GM18498 (cell line): ENCODE measurements around the gene TNFRSF8.
"Not testable (repeated sequence)": the region's sequence is repeated elsewhere in the genome, so short reads cannot be mapped to it uniquely, and the experiment has no call there.

Experiments
- ATAC-seq: cut with Tn5 transposase; IDR thresholded peaks from one replicate; pipeline ENCODE4 v1.9.1; 2021; ENCODE audit warnings: mild to moderate bottlenecking, moderate library complexity; ENCODE audit not compliant: unreplicated experiment

The TNFRSF8 gene

GRCh38 chr1:12083766-12084165 is 20.7 kb downstream of the TNFRSF8 start:
- no peak for ATAC-seq

GRCh38 chr1:12085643-12086260 is 22.6 kb downstream of the TNFRSF8 start:
- ATAC-seq: no peak

- ATAC-seq: peak; percentile 57
Observed at GRCh38 chr1:12087797-12088314, 24.8 kb downstream of the TNFRSF8 start.

DNA sequence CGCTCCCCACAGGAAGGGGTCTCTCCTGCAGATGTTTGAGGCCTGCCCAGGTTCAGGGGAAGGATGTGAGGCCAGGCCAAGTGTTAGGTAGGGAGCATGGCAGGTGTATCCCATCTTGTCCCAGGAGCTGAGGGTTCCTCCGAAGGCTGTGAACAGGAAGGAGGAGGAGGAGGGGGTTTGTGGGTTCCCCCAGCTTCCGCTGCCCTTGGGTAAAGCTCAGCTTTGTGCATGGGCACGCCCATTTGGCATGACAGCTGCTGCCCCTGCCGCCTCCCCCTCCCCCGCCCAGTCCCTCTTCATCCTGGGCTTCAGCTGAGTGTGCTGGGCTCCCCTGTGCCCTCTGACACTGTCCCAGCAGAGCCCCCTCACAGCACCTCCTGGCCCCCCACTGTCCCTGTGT is 25.5 kb downstream of the TNFRSF8 start:
- ATAC-seq: no peak

DNA sequence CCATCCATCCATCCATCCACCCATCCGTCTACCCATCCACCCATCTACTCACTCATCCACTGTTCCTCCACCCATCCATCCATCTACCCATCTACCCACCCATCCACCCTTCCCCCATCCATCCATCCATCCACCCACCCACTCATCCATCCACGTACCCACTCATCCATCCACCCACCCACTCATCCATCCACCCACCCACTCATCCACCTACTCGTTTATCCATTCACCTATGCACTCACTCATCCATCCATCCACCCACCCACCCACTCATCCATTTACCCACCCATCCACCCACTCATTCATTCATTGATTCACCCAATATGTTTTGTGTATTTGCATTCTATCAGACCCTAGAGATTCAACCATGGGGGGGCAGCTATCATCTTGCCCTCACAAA is 27.2 kb downstream of the TNFRSF8 start:
- ATAC-seq: no peak

GRCh38 chr1:12091191-12091590 is 28.1 kb downstream of the TNFRSF8 start:
- no peak for ATAC-seq

DNA sequence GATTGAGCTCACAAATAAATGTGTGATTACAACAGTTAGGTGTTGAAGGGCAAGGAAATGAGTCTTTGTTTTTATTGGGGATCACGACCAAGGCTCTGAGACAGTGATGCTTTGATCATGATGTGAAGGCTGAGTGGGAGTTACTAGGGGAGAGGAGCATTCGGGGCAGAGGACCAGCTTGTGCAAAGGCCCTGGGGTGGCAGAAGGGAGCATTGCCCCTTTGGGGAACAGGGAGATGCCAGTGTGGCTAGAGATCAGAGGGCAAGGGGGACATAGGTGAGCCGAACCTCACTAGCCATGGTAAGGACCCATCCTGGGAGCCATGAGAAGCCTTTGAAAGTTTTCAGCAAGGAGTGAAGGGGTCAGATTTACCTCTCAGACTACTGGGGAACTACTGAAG is 31.1 kb downstream of the TNFRSF8 start:
- ATAC-seq: no peak

GRCh38 chr1:12095452-12096263 is 32.6 kb downstream of the TNFRSF8 start:
- no peak for ATAC-seq

- ATAC-seq: no peak
Observed at GRCh38 chr1:12096615-12097014, 33.5 kb downstream of the TNFRSF8 start.

GRCh38 chr1:12097321-12097720 is 34.2 kb downstream of the TNFRSF8 start:
- ATAC-seq: no peak

DNA sequence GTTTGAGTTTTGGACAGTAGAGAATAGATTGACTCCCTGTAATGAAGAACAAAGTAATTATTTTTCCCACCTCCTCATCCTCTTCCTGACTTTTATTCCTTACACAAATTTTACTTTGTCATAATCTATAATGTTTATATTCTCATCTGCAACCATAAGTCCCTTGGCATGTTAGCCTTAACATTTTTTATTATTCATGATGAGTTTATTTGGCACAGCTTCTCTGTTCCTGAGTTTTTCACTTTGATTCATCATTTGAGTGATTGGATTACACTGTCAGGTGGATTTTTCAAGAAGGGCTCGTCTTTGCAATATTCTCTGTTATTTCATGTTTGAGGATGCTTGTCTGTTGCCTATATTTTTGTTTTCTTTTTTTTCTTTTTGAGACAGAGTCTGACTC is 35.7 kb downstream of the TNFRSF8 start:
- ATAC-seq: no peak

GRCh38 chr1:12099610-12100009 is 36.5 kb downstream of the TNFRSF8 start:
- ATAC-seq: no peak

DNA sequence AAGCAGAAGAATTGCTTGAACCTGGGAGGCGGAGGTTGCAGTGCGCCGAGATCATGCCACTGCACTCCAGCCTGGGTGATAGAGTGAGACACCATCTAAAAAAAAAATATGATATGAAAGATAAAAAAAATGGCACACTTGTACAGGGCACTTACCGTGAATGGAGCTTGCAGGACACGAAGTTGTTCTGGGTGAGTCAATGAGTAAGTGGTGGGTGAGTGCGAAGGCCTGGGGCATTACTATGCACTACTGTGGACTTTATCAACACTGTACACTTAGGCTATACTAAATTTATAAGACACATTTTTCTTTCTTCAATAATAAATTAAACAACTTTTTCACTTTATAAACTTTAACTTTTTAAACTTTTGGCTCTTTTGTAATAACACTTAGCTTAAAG is 37.0 kb downstream of the TNFRSF8 start:
- no peak for ATAC-seq

DNA sequence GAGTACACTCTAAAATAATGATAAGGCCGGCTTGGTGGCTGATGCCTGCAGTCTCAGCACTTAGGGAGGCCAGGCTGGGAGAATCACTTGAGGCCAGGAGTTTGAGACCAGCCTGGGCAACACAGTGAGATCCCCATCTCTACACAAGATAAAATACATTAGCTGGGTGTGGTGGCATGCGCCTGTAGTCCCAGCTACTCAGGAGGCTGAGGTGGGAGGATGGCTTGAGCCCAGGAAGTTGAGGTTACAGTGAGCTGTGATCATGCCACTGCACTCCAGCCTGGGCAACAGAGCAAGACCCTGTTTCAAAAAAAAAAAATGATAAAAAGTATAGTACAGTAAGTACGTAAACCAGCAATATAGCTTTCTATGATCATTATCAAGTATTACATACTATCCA is 38.0 kb downstream of the TNFRSF8 start:
- not testable (repeated sequence) for ATAC-seq

DNA sequence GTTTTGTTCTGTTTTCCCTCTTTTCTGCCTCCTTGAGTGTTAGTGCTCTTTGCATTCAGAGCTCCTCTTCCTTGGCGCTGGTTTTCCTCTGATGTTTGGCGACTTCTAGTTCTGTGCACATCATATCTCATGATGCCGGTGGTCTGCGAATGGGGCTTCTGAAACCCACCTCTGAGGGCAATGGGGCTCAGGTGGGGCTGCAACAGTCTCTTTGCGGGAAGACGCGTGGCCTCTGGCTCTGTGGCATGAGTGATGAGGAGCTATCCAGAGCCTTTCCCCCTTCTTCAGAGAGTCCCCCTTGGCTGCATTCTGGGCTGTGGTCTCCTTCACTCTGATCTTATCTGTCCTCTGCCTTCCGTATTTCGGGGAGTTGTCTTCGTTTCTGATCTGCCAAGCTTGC is 39.0 kb downstream of the TNFRSF8 start:
- ATAC-seq: no peak

DNA sequence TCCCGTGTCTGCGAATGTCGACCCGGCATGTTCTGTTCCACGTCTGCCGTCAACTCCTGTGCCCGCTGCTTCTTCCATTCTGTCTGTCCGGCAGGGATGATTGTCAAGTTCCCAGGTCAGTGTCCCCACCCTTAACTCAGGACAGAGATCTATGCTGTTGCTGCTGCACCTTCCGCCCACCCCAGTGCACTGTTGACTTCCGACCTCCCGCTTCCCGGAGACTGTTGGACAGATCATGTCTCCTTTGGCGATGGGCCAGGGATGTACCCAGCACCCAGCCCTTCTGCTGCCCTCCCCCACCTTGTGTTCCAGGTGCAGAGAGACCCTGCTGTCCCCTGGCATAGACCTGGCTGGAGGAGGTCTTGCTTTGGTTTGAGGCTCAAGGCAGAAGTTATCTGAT is 41.3 kb downstream of the TNFRSF8 start:
- no peak for ATAC-seq

DNA sequence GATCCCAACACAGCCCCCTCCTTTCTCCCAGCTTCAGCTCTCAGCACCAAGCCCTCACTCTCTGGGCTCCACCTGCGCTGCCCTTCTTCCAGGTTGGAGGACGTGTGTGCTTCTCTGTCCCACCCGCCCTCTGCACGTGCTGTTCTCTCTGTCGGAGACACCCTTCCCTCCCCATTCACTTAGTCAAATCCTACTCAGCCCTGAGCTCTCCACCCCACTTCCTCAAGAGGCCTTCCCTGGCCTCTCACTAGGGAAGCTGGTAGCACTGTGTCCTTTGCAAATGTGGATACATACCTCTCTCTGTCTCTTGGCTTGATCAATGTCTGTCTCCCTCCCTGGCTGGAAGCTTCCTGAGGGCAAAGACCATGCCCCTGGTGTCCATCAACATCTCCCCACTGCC is 43.0 kb downstream of the TNFRSF8 start:
- ATAC-seq: no peak

DNA sequence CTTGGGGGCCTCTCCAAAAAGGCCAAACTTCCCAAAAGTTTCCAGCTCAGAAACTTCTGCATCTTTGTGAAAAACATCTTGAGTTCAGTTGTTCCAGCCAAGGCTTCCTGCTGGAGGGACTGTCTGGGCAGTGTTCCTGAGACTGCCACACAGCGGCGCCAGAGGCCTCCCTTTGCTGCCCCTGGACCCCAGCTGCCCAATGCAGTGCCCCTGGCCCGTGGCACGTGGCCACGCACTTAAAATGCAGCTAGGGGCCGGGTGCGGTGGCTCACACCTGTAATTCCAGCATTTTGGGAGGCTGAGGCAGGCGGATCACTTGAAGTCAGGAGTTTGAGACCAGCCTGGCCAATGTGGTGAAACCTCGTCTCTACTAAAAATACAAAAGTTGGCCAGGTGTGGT is 43.8 kb downstream of the TNFRSF8 start:
- not testable (repeated sequence) for ATAC-seq

GRCh38 chr1:12107718-12108117 is 44.6 kb downstream of the TNFRSF8 start:
- no peak for ATAC-seq

DNA sequence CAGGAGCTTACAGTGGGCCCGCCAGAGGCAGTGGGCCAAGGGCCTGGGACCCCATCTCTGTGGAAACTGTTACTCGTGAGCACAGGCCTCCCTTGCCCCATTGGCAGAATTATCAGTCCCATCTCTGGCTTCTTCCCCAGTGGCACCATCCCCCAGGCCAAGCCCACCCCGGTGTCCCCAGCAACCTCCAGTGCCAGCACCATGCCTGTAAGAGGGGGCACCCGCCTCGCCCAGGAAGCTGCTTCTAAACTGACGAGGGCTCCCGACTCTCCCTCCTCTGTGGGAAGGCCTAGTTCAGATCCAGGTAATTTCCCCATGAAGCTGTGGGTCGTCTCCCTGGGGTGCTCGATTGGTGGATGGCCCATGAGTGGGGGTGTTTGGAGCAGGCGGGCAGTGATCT is 46.8 kb downstream of the TNFRSF8 start:
- no peak for ATAC-seq

- no peak for ATAC-seq
Observed at GRCh38 chr1:12111741-12112140, 48.6 kb downstream of the TNFRSF8 start.

GRCh38 chr1:12112711-12113161 is 49.6 kb downstream of the TNFRSF8 start:
- ATAC-seq: no peak
